ENCODE measurements around the gene CAPN12.

CAPN12 gene

GRCh38 chr19:38711726-38712153, 32.5 kb downstream of the CAPN12 start:
- peak overlapping the region; percentile 13 for H3K27ac ChIP-seq (ENCODE audit: low read depth, low read length)
- H3K4me1 ChIP-seq (ENCODE audit: control insufficient read depth in 1 of 2, insufficient read depth in 2 of 2, low read length in 2 of 2): peaks cover 0 to 8% of the 10 kb centered on the region in 2 donors
- no peaks in the 10 kb centered on the region for H3K27me3 ChIP-seq (ENCODE audit: control insufficient read depth in 1 of 2, insufficient read depth in 2 of 2, low read length in 2 of 2)
- peaks cover 70 to 96% of the 10 kb centered on the region in 2 donors for H3K36me3 ChIP-seq (ENCODE audit: control insufficient read depth in 1 of 2, insufficient read depth in 2 of 2, low read length in 2 of 2)
- H3K9ac ChIP-seq (ENCODE audit: low read depth in 1 of 2, low read length in 2 of 2): no peak overlapping the region
- H3K9me3 ChIP-seq (ENCODE audit: control insufficient read depth in 1 of 2, low read length in 2 of 2): no peaks in the 10 kb centered on the region
- no peak overlapping the region for H3K4me3 ChIP-seq (ENCODE audit: low read depth in 1 of 2, low read length in 2 of 2)

GRCh38 chr19:38710928-38711725, 33.1 kb downstream of the CAPN12 start:
- peaks cover 72 to 96% of the 10 kb centered on the region in 2 donors for H3K36me3 ChIP-seq (ENCODE audit: control insufficient read depth in 1 of 2, insufficient read depth in 2 of 2, low read length in 2 of 2)
- H3K4me1 ChIP-seq (ENCODE audit: control insufficient read depth in 1 of 2, insufficient read depth in 2 of 2, low read length in 2 of 2): peaks cover 0 to 9% of the 10 kb centered on the region in 2 donors
- peak overlapping the region; percentile 13 for H3K27ac ChIP-seq (ENCODE audit: low read depth, low read length)
- no peaks in the 10 kb centered on the region for H3K27me3 ChIP-seq (ENCODE audit: control insufficient read depth in 1 of 2, insufficient read depth in 2 of 2, low read length in 2 of 2)
- H3K9ac ChIP-seq (ENCODE audit: low read depth in 1 of 2, low read length in 2 of 2): no peak overlapping the region
- H3K9me3 ChIP-seq (ENCODE audit: control insufficient read depth in 1 of 2, low read length in 2 of 2): no peaks in the 10 kb centered on the region
- no peak overlapping the region for H3K4me3 ChIP-seq (ENCODE audit: low read depth in 1 of 2, low read length in 2 of 2)

- H3K9me3 ChIP-seq (ENCODE audit: control insufficient read depth in 1 of 2, low read length in 2 of 2): no peaks in the 10 kb centered on the region
- peaks cover 79 to 98% of the 10 kb centered on the region in 2 donors for H3K36me3 ChIP-seq (ENCODE audit: control insufficient read depth in 1 of 2, insufficient read depth in 2 of 2, low read length in 2 of 2)
- no peak overlapping the region for H3K4me3 ChIP-seq (ENCODE audit: low read depth in 1 of 2, low read length in 2 of 2)
- H3K27me3 ChIP-seq (ENCODE audit: control insufficient read depth in 1 of 2, insufficient read depth in 2 of 2, low read length in 2 of 2): no peaks in the 10 kb centered on the region
- peaks cover 0 to 11% of the 10 kb centered on the region in 2 donors for H3K4me1 ChIP-seq (ENCODE audit: control insufficient read depth in 1 of 2, insufficient read depth in 2 of 2, low read length in 2 of 2)
- H3K9ac ChIP-seq (ENCODE audit: low read depth in 1 of 2, low read length in 2 of 2): no peak overlapping the region
- H3K27ac ChIP-seq (ENCODE audit: low read depth, low read length): peak overlapping the region; percentile 51
Measured at GRCh38 chr19:38710416-38710702, 33.9 kb downstream of the CAPN12 start.

- H3K4me3 ChIP-seq (ENCODE audit: low read depth in 1 of 2, low read length in 2 of 2): no peak overlapping the region
- H3K36me3 ChIP-seq (ENCODE audit: control insufficient read depth in 1 of 2, insufficient read depth in 2 of 2, low read length in 2 of 2): peaks cover 84 to 100% of the 10 kb centered on the region in 2 donors
- H3K9me3 ChIP-seq (ENCODE audit: control insufficient read depth in 1 of 2, low read length in 2 of 2): no peaks in the 10 kb centered on the region
- H3K27me3 ChIP-seq (ENCODE audit: control insufficient read depth in 1 of 2, insufficient read depth in 2 of 2, low read length in 2 of 2): no peaks in the 10 kb centered on the region
- H3K9ac ChIP-seq (ENCODE audit: low read depth in 1 of 2, low read length in 2 of 2): no peak overlapping the region
- H3K4me1 ChIP-seq (ENCODE audit: control insufficient read depth in 1 of 2, insufficient read depth in 2 of 2, low read length in 2 of 2): peaks cover 0 to 11% of the 10 kb centered on the region in 2 donors
- H3K27ac ChIP-seq (ENCODE audit: low read depth, low read length): peak overlapping the region; percentile 51
Measured at GRCh38 chr19:38709671-38710415, 34.4 kb downstream of the CAPN12 start.

GRCh38 chr19:38709119-38709518, 35.2 kb downstream of the CAPN12 start:
- no peaks in the 10 kb centered on the region for H3K9me3 ChIP-seq (ENCODE audit: control insufficient read depth in 1 of 2, low read length in 2 of 2)
- no peaks in the 10 kb centered on the region for H3K27me3 ChIP-seq (ENCODE audit: control insufficient read depth in 1 of 2, insufficient read depth in 2 of 2, low read length in 2 of 2)
- H3K4me1 ChIP-seq (ENCODE audit: control insufficient read depth in 1 of 2, insufficient read depth in 2 of 2, low read length in 2 of 2): peaks cover 0 to 10% of the 10 kb centered on the region in 2 donors
- H3K36me3 ChIP-seq (ENCODE audit: control insufficient read depth in 1 of 2, insufficient read depth in 2 of 2, low read length in 2 of 2): peaks cover 84 to 100% of the 10 kb centered on the region in 2 donors
- no peak overlapping the region for H3K27ac ChIP-seq (ENCODE audit: low read depth, low read length)
- H3K9ac ChIP-seq (ENCODE audit: low read depth in 1 of 2, low read length in 2 of 2): no peak overlapping the region
- H3K4me3 ChIP-seq (ENCODE audit: low read depth in 1 of 2, low read length in 2 of 2): no peak overlapping the region

GRCh38 chr19:38708413-38709024, 35.8 kb downstream of the CAPN12 start:
- no peaks in the 10 kb centered on the region for H3K9me3 ChIP-seq (ENCODE audit: control insufficient read depth in 1 of 2, low read length in 2 of 2)
- H3K27me3 ChIP-seq (ENCODE audit: control insufficient read depth in 1 of 2, insufficient read depth in 2 of 2, low read length in 2 of 2): no peaks in the 10 kb centered on the region
- H3K27ac ChIP-seq (ENCODE audit: low read depth, low read length): no peak overlapping the region
- H3K4me1 ChIP-seq (ENCODE audit: control insufficient read depth in 1 of 2, insufficient read depth in 2 of 2, low read length in 2 of 2): peaks cover 0 to 7% of the 10 kb centered on the region in 2 donors
- no peak overlapping the region for H3K4me3 ChIP-seq (ENCODE audit: low read depth in 1 of 2, low read length in 2 of 2)
- H3K9ac ChIP-seq (ENCODE audit: low read depth in 1 of 2, low read length in 2 of 2): no peak overlapping the region
- peaks cover 83 to 100% of the 10 kb centered on the region in 2 donors for H3K36me3 ChIP-seq (ENCODE audit: control insufficient read depth in 1 of 2, insufficient read depth in 2 of 2, low read length in 2 of 2)

GRCh38 chr19:38707512-38708114, 36.7 kb downstream of the CAPN12 start:
- Histone ChIP-seq H3K27me3 (ENCODE audit: control insufficient read depth in 1 of 2, insufficient read depth in 2 of 2, low read length in 2 of 2) (no peaks in the 10 kb centered on the region), H3K4me1 (ENCODE audit: control insufficient read depth in 1 of 2, insufficient read depth in 2 of 2, low read length in 2 of 2) (peaks cover 1 to 11% of the 10 kb centered on the region in 2 donors)

GRCh38 chr19:38706792-38707511, 37.3 kb downstream of the CAPN12 start:
- H3K27me3 ChIP-seq (ENCODE audit: control insufficient read depth in 1 of 2, insufficient read depth in 2 of 2, low read length in 2 of 2): no peaks in the 10 kb centered on the region
- H3K36me3 ChIP-seq (ENCODE audit: control insufficient read depth in 1 of 2, insufficient read depth in 2 of 2, low read length in 2 of 2): peaks cover 88 to 99% of the 10 kb centered on the region in 2 donors
- H3K9me3 ChIP-seq (ENCODE audit: control insufficient read depth in 1 of 2, low read length in 2 of 2): no peaks in the 10 kb centered on the region
- H3K4me3 ChIP-seq (ENCODE audit: low read depth in 1 of 2, low read length in 2 of 2): no peak overlapping the region
- H3K27ac ChIP-seq (ENCODE audit: low read depth, low read length): peak overlapping the region; percentile 13
- H3K4me1 ChIP-seq (ENCODE audit: control insufficient read depth in 1 of 2, insufficient read depth in 2 of 2, low read length in 2 of 2): peaks cover 8 to 17% of the 10 kb centered on the region in 2 donors
- no peak overlapping the region for H3K9ac ChIP-seq (ENCODE audit: low read depth in 1 of 2, low read length in 2 of 2)

More at GRCh38 chr19:38707512-38708114, 36.7 kb downstream of the CAPN12 start:
- no peak overlapping the region for H3K9ac ChIP-seq (ENCODE audit: low read depth in 1 of 2, low read length in 2 of 2)
- H3K27ac ChIP-seq (ENCODE audit: low read depth, low read length): no peak overlapping the region
- H3K4me3 ChIP-seq (ENCODE audit: low read depth in 1 of 2, low read length in 2 of 2): no peak overlapping the region
- H3K9me3 ChIP-seq (ENCODE audit: control insufficient read depth in 1 of 2, low read length in 2 of 2): no peaks in the 10 kb centered on the region
- H3K36me3 ChIP-seq (ENCODE audit: control insufficient read depth in 1 of 2, insufficient read depth in 2 of 2, low read length in 2 of 2): peaks cover 88 to 99% of the 10 kb centered on the region in 2 donors

- Histone ChIP-seq H3K36me3 (ENCODE audit: control insufficient read depth in 1 of 2, insufficient read depth in 2 of 2, low read length in 2 of 2) (peaks cover 79 to 94% of the 10 kb centered on the region in 2 donors), H3K27me3 (ENCODE audit: control insufficient read depth in 1 of 2, insufficient read depth in 2 of 2, low read length in 2 of 2) (no peaks in the 10 kb centered on the region), H3K4me1 (ENCODE audit: control insufficient read depth in 1 of 2, insufficient read depth in 2 of 2, low read length in 2 of 2) (peaks cover 23 to 30% of the 10 kb centered on the region in 2 donors), H3K4me3 (ENCODE audit: low read depth in 1 of 2, low read length in 2 of 2) (no peak overlapping the region), H3K9ac (ENCODE audit: low read depth in 1 of 2, low read length in 2 of 2) (no peak overlapping the region), H3K27ac (ENCODE audit: low read depth, low read length) (peak overlapping the region; percentile 30), H3K9me3 (ENCODE audit: control insufficient read depth in 1 of 2, low read length in 2 of 2) (no peaks in the 10 kb centered on the region)
Measured at GRCh38 chr19:38705197-38706019, 38.9 kb downstream of the CAPN12 start.
